H1 (cell line): ENCODE measurements around the gene COL6A6. TPM values are rescaled to one million over a fixed set of nuclear protein-coding genes. Genes with fewer than 3 reads are reported as not detected.

Experiments
- CTCF ChIA-PET: fragments of 300-600 bp; sonication (Branson Sonifier 250); formaldehyde crosslinking; loops from one replicate; lab custom pipeline; 2021; ENCODE audit not compliant: partially characterized antibody; lab: Charles Lee
- POLR2A ChIA-PET: fragments of 300-600 bp; sonication (Branson Sonifier 250); formaldehyde crosslinking; loops from one replicate; lab custom pipeline; 2021; ENCODE audit warnings: inconsistent platforms; ENCODE audit not compliant: partially characterized antibody; lab: Charles Lee
- DNase-seq, 2 experiments: peaks; one replicate each; pipeline versions ENCODE4 v3.0.0 to v3.0.0-alpha.2; 2010 to 2022; ENCODE audit warnings: low spot score in 2 of 2, low read depth in 1 of 2, mixed read lengths in 1 of 2
- FAIRE-seq: peaks from 2 replicates; lab custom pipeline; 2011; peaks lifted over from hg19 to GRCh38; lab: Jason Lieb, UNC
- H2AFZ ChIP-seq: 2 replicates; pipeline ENCODE4 v1.8.1; 2012; ENCODE audit warnings: low read length, inconsistent platforms
- H2AK5ac ChIP-seq: 2 replicates; pipeline ENCODE4 v1.6.1; 2013; ENCODE audit warnings: low read depth, low read length
- H2BK120ac ChIP-seq: replicated peaks from 2 replicates; pipeline ENCODE3; 2013; ENCODE audit warnings: low read depth, low read length, inconsistent platforms
- H2BK12ac ChIP-seq: 2 replicates; pipeline ENCODE4 v1.6.1; 2013; ENCODE audit warnings: low read depth, low read length
- H2BK15ac ChIP-seq: 2 replicates; pipeline ENCODE4 v1.6.1; 2013; ENCODE audit warnings: low read length
- H2BK20ac ChIP-seq: 2 replicates; pipeline ENCODE4 v1.6.1; 2013; ENCODE audit warnings: low read length
- H2BK5ac ChIP-seq: 2 replicates; pipeline ENCODE4 v1.6.1; 2013; ENCODE audit warnings: low read depth, low read length
- H3K14ac ChIP-seq: 2 replicates; pipeline ENCODE4 v1.6.1; 2013; ENCODE audit warnings: inconsistent platforms; ENCODE audit not compliant: insufficient read length
- H3K18ac ChIP-seq: 2 replicates; pipeline ENCODE4 v1.6.1; 2013; ENCODE audit warnings: low read length; ENCODE audit errors: extremely low read depth
- H3K23ac ChIP-seq: 2 replicates; pipeline ENCODE4 v1.6.1; 2013; ENCODE audit warnings: inconsistent platforms; ENCODE audit not compliant: insufficient read length
- H3K23me2 ChIP-seq: 2 replicates; pipeline ENCODE4 v1.6.1; 2013; ENCODE audit warnings: low read depth, low read length
- H3K27ac ChIP-seq: 2 replicates; pipeline ENCODE4 v1.6.1; 2011; ENCODE audit warnings: low read depth, low read length, inconsistent platforms
- H3K27me3 ChIP-seq, 4 experiments: replicated peaks in 1 of 4; 1 replicate in 1 of 4; 2 replicates in 3 of 4; pipeline versions ENCODE4 v1.6.1 to v1.8.1; 2011 to 2013; ENCODE audit warnings: low read length in 3 of 4, mild to moderate bottlenecking in 3 of 4, inconsistent platforms in 2 of 4, mixed read lengths in 2 of 4, moderate library complexity in 1 of 4; ENCODE audit not compliant: control insufficient read depth in 3 of 4, insufficient read depth in 3 of 4; ENCODE audit errors: extremely low read depth in 1 of 4
- H3K36me3 ChIP-seq, 4 experiments: 2 replicates each; pipeline versions ENCODE4 v1.6.1 to v1.8.1; 2011 to 2013; ENCODE audit warnings: mild to moderate bottlenecking in 4 of 4, low read length in 3 of 4, moderate library complexity in 2 of 4, control low read depth in 1 of 4, inconsistent platforms in 1 of 4; ENCODE audit not compliant: insufficient read depth in 4 of 4, control insufficient read depth in 2 of 4
- H3K4ac ChIP-seq: replicated peaks from 2 replicates; pipeline ENCODE3; 2013; ENCODE audit warnings: low read length, low read depth, mixed read lengths, inconsistent platforms; ENCODE audit not compliant: insufficient read length
- H3K4me1 ChIP-seq, 4 experiments: replicated peaks in 1 of 4; 1 replicate in 1 of 4; 2 replicates in 3 of 4; pipeline versions ENCODE4 v1.6.1 to v1.8.1; 2011 to 2013; ENCODE audit warnings: low read length in 3 of 4, inconsistent platforms in 2 of 4, mixed read lengths in 1 of 4; ENCODE audit not compliant: insufficient read depth in 4 of 4, control insufficient read depth in 3 of 4
- H3K4me2 ChIP-seq, 2 experiments: 2 replicates each; pipeline versions ENCODE4 v1.6.1 to v1.8.1; 2011 to 2013; ENCODE audit warnings: low read depth in 2 of 2, low read length in 2 of 2, control low read depth in 1 of 2, inconsistent platforms in 1 of 2, mild to moderate bottlenecking in 1 of 2; ENCODE audit not compliant: insufficient read depth in 1 of 2
- H3K4me3 ChIP-seq, 4 experiments: fragments of 200-600, 300-600 bp in 1 of 4; sonication (generic), shearing (Covaris generic), sonication (Bioruptor Twin) in 1 of 4; 2 replicates each; pipeline versions ENCODE4 v1.5.1 to v1.8.1; 2011 to 2016; ENCODE audit warnings: low read length in 4 of 4, low read depth in 3 of 4, control low read depth in 2 of 4, inconsistent platforms in 2 of 4, mild to moderate bottlenecking in 2 of 4, mixed read lengths in 1 of 4, moderate library complexity in 1 of 4; ENCODE audit not compliant: insufficient read depth in 2 of 4; ENCODE audit errors: extremely low read depth in 1 of 4
- H3K56ac ChIP-seq: replicated peaks from 2 replicates; pipeline ENCODE3; 2013; ENCODE audit warnings: low read depth, mild to moderate bottlenecking, mixed read lengths, low read length, inconsistent platforms; ENCODE audit not compliant: insufficient read length
- H3K79me1 ChIP-seq: 2 replicates; pipeline ENCODE4 v1.6.1; 2013; ENCODE audit warnings: low read depth, low read length, control low read depth
- H3K79me2 ChIP-seq, 2 experiments: 2 replicates each; pipeline versions ENCODE4 v1.6.1 to v1.8.1; 2012 to 2013; ENCODE audit warnings: low read length in 2 of 2, mild to moderate bottlenecking in 2 of 2, inconsistent platforms in 1 of 2; ENCODE audit not compliant: insufficient read depth in 2 of 2, control insufficient read depth in 1 of 2
- H3K9ac ChIP-seq, 4 experiments: replicated peaks in 1 of 4; 1 replicate in 1 of 4; 2 replicates in 3 of 4; pipeline versions ENCODE4 v1.6.1 to v1.8.1; 2011 to 2013; ENCODE audit warnings: low read depth in 3 of 4, low read length in 3 of 4, control low read depth in 2 of 4, mild to moderate bottlenecking in 2 of 4, moderate library complexity in 2 of 4, inconsistent platforms in 1 of 4; ENCODE audit errors: extremely low read depth in 1 of 4
- H3K9me3 ChIP-seq, 2 experiments: 2 replicates each; pipeline versions ENCODE4 v1.6.1 to v1.8.1; 2012 to 2013; ENCODE audit warnings: mild to moderate bottlenecking in 2 of 2, moderate library complexity in 2 of 2, control low read depth in 1 of 2, inconsistent platforms in 1 of 2, low read depth in 1 of 2, low read length in 1 of 2, mixed read lengths in 1 of 2; ENCODE audit not compliant: insufficient read depth in 2 of 2
- H4K20me1 ChIP-seq, 2 experiments: replicated peaks in 1 of 2; 2 replicates each; pipeline versions ENCODE3 to v1.8.1; 2011 to 2013; ENCODE audit warnings: inconsistent platforms in 2 of 2, low read length in 2 of 2, mild to moderate bottlenecking in 1 of 2; ENCODE audit not compliant: insufficient read depth in 2 of 2, control insufficient read depth in 1 of 2
- H4K5ac ChIP-seq: 2 replicates; pipeline ENCODE4 v1.6.1; 2013; ENCODE audit warnings: low read length, low read depth, mixed read lengths, inconsistent platforms; ENCODE audit not compliant: insufficient read length
- H4K8ac ChIP-seq: 2 replicates; pipeline ENCODE4 v1.8.0; 2013; ENCODE audit warnings: mild to moderate bottlenecking, moderate library complexity, low read length, inconsistent platforms; ENCODE audit not compliant: insufficient read depth; ENCODE audit errors: extremely low read depth
- H4K91ac ChIP-seq: replicated peaks from 2 replicates; pipeline ENCODE3; 2013; ENCODE audit warnings: low read length, mixed read lengths, inconsistent platforms; ENCODE audit not compliant: insufficient read length
- CHD1 ChIP-seq: IDR thresholded peaks from 2 replicates; pipeline ENCODE4 v1.6.1; 2012; ENCODE audit warnings: low read depth, low read length, improper control_type of control experiment
- JUND ChIP-seq: IDR thresholded peaks from 2 replicates; pipeline ENCODE4 v1.6.1; 2011; ENCODE audit warnings: mild to moderate bottlenecking, improper control_type of control experiment, low read length
- MAFK ChIP-seq: IDR thresholded peaks from 2 replicates; pipeline ENCODE4 v1.6.1; 2012; ENCODE audit warnings: low read depth, mild to moderate bottlenecking, improper control_type of control experiment, low read length
- NANOG ChIP-seq: IDR thresholded peaks from 2 replicates; pipeline ENCODE4 v1.6.1; 2011; ENCODE audit warnings: low read length, low read depth, mild to moderate bottlenecking, inconsistent platforms; ENCODE audit not compliant: insufficient read depth, poor library complexity, severe bottlenecking
- RBBP5 ChIP-seq: IDR thresholded peaks from 2 replicates; pipeline ENCODE4 v1.7.1; 2012; ENCODE audit warnings: low read depth, mild to moderate bottlenecking, inconsistent platforms, low read length, moderate library complexity, borderline replicate concordance
- SIN3A ChIP-seq, 2 experiments: IDR thresholded peaks in 1 of 2; conservative IDR thresholded peaks in 1 of 2; 2 replicates each; pipeline ENCODE4 v1.6.1; 2011 to 2012; ENCODE audit warnings: low read length in 2 of 2, improper control_type of control experiment in 1 of 2, low read depth in 1 of 2, mild to moderate bottlenecking in 1 of 2
- SIX5 ChIP-seq: IDR thresholded peaks from 2 replicates; pipeline ENCODE4 v1.6.1; 2011; ENCODE audit warnings: mild to moderate bottlenecking, low read depth, low read length
- SP4 ChIP-seq: IDR thresholded peaks from 2 replicates; pipeline ENCODE4 v1.6.1; 2012; ENCODE audit warnings: low read length, inconsistent platforms
- TBP ChIP-seq: IDR thresholded peaks from 2 replicates; pipeline ENCODE4 v1.6.1; 2011; ENCODE audit warnings: low read depth, low read length, improper control_type of control experiment
- WGBS, 2 experiments: shearing (Covaris generic) in 1 of 2; methylation state at CpG; one replicate each; pipeline versions ENCODE4 v1.1.6 to v1.1.7; 2013 to 2015; ENCODE audit warnings: low lambda C conversion rate in 2 of 2, mixed read lengths in 2 of 2, inconsistent platforms in 1 of 2, low coverage in 1 of 2, missing lambda C conversion rate in 1 of 2; ENCODE audit not compliant: insufficient replicate concordance in 2 of 2, insufficient coverage in 1 of 2, insufficient read length in 1 of 2; ENCODE audit errors: extremely low coverage in 1 of 2, missing lambda C conversion rate in 1 of 2; 5-methylcytosine and 5-hydroxymethylcytosine counted together
- polyA plus RNA-seq, 7 experiments: library from polyadenylated mRNA; depleted of rRNA in 3 of 7; stranded (reverse) in 5 of 7; unstranded in 2 of 7; fragments of >200 nt in 5 of 7; fragments of 200-250 nt in 2 of 7; gene quantifications; 1 replicate in 5 of 7; 2 replicates in 1 of 7; 4 replicates in 1 of 7; pipeline versions ENCODE4 v1.2.1 to v1.2.3, GENCODE V29; 2011 to 2013; ENCODE audit warnings: missing spikeins in 2 of 7, mixed read lengths in 2 of 7
- total RNA-seq: library from RNA; stranded (reverse); fragmentation: NEBNext Ultra II Directional; extraction: Animal tissue kit (Norgen Biotek cat#: 25700); gene quantifications from 2 replicates; pipeline ENCODE4 v1.2.1, GENCODE V29; 2021
- TF ChIP-seq, protein P1 (sequence below), 3 experiments: IDR thresholded peaks; 1 replicate in 2 of 3; 2 replicates in 1 of 3; pipeline versions ENCODE4 v1.5.1 to v1.6.1; 2011; ENCODE audit warnings: low read length in 3 of 3, mild to moderate bottlenecking in 3 of 3, inconsistent platforms in 2 of 3, low read depth in 1 of 3, moderate library complexity in 1 of 3; ENCODE audit not compliant: insufficient read depth in 1 of 3; ENCODE audit errors: control extremely low read depth in 1 of 3
- TF ChIP-seq, protein P2 (sequence below): IDR thresholded peaks from 2 replicates; pipeline ENCODE4 v1.6.1; 2011; ENCODE audit warnings: low read length, improper control_type of control experiment

The COL6A6 gene
- total and polyA plus RNA-seq, 2 of the 8 experiments (the other 6 are each of a cell fraction or from before 2014, with no cell fraction given) = 0.02 to 0.09 TPM

DNA sequence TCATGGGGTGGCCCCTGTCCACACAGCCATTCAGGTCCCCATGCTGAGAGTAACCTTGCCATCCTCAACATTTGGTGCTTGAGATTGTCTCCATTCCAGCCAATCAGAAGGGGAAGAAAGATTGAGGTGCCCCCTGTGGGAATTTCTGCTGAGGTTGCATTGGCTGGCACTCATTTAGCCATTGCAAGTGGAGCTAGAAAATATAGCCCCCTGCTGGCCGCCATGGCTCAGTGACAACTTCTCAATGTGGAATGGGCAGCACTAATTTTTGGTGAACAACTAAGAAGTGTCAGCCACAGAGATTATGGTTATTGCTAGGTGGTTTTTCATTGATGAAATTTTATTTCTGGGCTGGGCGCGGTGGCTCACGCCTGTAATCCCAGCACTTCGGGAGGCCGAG is 22.0 kb downstream of the COL6A6 start:
- CTCF ChIA-PET = interaction anchor here (0.6 to 5.1 kb wide), 21 partner anchors 10 to 262 kb away, joined by 3 to 44 read pairs (median 4); no protein-coding TSS in a partner anchor
- Histone ChIP-seq H3K79me2 (no peaks in the 10 kb centered on the region), H3K9me3 (no peaks in the 10 kb centered on the region), H2AFZ (no peak overlapping the region), H2AK5ac (no peak overlapping the region), H3K79me1 (no peaks in the 10 kb centered on the region), H3K23me2 (no peaks in the 10 kb centered on the region), H3K23ac (no peak overlapping the region), H3K4me1 (no peaks in the 10 kb centered on the region), H3K4me3 (no peak overlapping the region), H3K27me3 (no peaks in the 10 kb centered on the region), H2BK5ac (no peak overlapping the region), H4K20me1 (no peaks in the 10 kb centered on the region), H3K36me3 (no peaks in the 10 kb centered on the region), H3K27ac (no peak overlapping the region), H2BK15ac (no peak overlapping the region), H4K5ac (no peak overlapping the region), H3K4me2 (no peak overlapping the region), H3K18ac (no peak overlapping the region), H3K14ac (no peak overlapping the region), H2BK20ac (no peak overlapping the region), H3K56ac (no peak overlapping the region), H3K9ac (no peak overlapping the region), H4K8ac (no peak overlapping the region), H3K4ac (no peak overlapping the region), H4K91ac (no peak overlapping the region), H2BK120ac (no peak overlapping the region), H2BK12ac (no peak overlapping the region)
- WGBS, 2 experiments = 77% methylated on average over 6 of the region's 6 CpGs; no CpG with 5 or more reads in 1 of the 2 experiments
- POLR2A ChIA-PET = no interaction called here
- FAIRE-seq = peak; percentile 45
- DNase-seq = peak; percentile 25 to 70
- TF ChIP-seq TBP (no peak), CHD1 (no peak), RBBP5 (no peak), MAFK (peak; percentile 92), JUND (no peak), SIX5 (no peak), SIN3A (conservative IDR thresholded peaks at IDR 0.05 in 1 of 2, IDR thresholded peaks at IDR 0.05 in 1 of 2; ENCODE audit: low read depth in 1 of 2, low read length in 2 of 2) (no peak), NANOG (no peak), SP4 (no peak)
- TF ChIP-seq, protein P1, sequence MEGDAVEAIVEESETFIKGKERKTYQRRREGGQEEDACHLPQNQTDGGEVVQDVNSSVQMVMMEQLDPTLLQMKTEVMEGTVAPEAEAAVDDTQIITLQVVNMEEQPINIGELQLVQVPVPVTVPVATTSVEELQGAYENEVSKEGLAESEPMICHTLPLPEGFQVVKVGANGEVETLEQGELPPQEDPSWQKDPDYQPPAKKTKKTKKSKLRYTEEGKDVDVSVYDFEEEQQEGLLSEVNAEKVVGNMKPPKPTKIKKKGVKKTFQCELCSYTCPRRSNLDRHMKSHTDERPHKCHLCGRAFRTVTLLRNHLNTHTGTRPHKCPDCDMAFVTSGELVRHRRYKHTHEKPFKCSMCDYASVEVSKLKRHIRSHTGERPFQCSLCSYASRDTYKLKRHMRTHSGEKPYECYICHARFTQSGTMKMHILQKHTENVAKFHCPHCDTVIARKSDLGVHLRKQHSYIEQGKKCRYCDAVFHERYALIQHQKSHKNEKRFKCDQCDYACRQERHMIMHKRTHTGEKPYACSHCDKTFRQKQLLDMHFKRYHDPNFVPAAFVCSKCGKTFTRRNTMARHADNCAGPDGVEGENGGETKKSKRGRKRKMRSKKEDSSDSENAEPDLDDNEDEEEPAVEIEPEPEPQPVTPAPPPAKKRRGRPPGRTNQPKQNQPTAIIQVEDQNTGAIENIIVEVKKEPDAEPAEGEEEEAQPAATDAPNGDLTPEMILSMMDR (IDR thresholded peaks at IDR 0.05; ENCODE audit: control extremely low read depth in 1 of 3, insufficient read depth in 1 of 3, low read depth in 1 of 3, low read length in 3 of 3) = peak; percentile 53 to 81 (median 79)
- TF ChIP-seq, protein P2, sequence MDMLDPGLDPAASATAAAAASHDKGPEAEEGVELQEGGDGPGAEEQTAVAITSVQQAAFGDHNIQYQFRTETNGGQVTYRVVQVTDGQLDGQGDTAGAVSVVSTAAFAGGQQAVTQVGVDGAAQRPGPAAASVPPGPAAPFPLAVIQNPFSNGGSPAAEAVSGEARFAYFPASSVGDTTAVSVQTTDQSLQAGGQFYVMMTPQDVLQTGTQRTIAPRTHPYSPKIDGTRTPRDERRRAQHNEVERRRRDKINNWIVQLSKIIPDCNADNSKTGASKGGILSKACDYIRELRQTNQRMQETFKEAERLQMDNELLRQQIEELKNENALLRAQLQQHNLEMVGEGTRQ = no peak
